ENCODE data around the gene NBDY. TPM values are rescaled to one million over a fixed set of nuclear protein-coding genes. Genes with fewer than 3 reads are reported as not detected.
A peak's percentile ranks its signal among the peaks of the same experiment; 100 is the strongest.

NBDY gene
- total RNA-seq, 1 donor from 2014 or later: 13.8 TPM

- Histone ChIP-seq H3K9me3 (no peaks in the 10 kb centered on the region), H3K4me1 (no peaks in the 10 kb centered on the region), H3K27ac (no peak overlapping the region), H3K36me3 (no peaks in the 10 kb centered on the region), H3K27me3 (no peaks in the 10 kb centered on the region), H3K4me3 (no peak overlapping the region)
- TF ChIP-seq POLR2AphosphoS5 (IDR thresholded peaks at IDR 0.05; ENCODE audit: insufficient read depth in 1 of 2, low read depth in 1 of 2) (no peak), POLR2A (IDR thresholded peaks at IDR 0.05) (no peak)
- DNase-seq (ENCODE audit: extremely low spot score in 2 of 2): peak in 1 of 2 donors; percentile 16
- intact Hi-C loops (cut with DNase I): no loop called here
These were observed 61.7 kb downstream of the NBDY start for GRCh38 chrX:56790778-56791177.

- H3K36me3 ChIP-seq: no peaks in the 10 kb centered on the region
- no peak for TF ChIP-seq POLR2A (IDR thresholded peaks at IDR 0.05)
- TF ChIP-seq, protein P1, sequence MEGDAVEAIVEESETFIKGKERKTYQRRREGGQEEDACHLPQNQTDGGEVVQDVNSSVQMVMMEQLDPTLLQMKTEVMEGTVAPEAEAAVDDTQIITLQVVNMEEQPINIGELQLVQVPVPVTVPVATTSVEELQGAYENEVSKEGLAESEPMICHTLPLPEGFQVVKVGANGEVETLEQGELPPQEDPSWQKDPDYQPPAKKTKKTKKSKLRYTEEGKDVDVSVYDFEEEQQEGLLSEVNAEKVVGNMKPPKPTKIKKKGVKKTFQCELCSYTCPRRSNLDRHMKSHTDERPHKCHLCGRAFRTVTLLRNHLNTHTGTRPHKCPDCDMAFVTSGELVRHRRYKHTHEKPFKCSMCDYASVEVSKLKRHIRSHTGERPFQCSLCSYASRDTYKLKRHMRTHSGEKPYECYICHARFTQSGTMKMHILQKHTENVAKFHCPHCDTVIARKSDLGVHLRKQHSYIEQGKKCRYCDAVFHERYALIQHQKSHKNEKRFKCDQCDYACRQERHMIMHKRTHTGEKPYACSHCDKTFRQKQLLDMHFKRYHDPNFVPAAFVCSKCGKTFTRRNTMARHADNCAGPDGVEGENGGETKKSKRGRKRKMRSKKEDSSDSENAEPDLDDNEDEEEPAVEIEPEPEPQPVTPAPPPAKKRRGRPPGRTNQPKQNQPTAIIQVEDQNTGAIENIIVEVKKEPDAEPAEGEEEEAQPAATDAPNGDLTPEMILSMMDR (IDR thresholded peaks at IDR 0.05): no peak
- no peak for TF ChIP-seq POLR2AphosphoS5 (IDR thresholded peaks at IDR 0.05; ENCODE audit: insufficient read depth in 1 of 2, low read depth in 1 of 2)
- no peaks in the 10 kb centered on the region for H3K4me1 ChIP-seq
- DNase-seq (ENCODE audit: extremely low spot score in 2 of 2): no peak
- H3K9me3 ChIP-seq: no peaks in the 10 kb centered on the region
- intact Hi-C loops (cut with DNase I): no loop called here
- H3K27me3 ChIP-seq: no peaks in the 10 kb centered on the region
- H3K27ac ChIP-seq: no peak overlapping the region
- H3K4me3 ChIP-seq: no peak overlapping the region
These were observed 62.4 kb downstream of the NBDY start for GRCh38 chrX:56791456-56791855.

GRCh38 chrX:56792270-56793111 lies 63.4 kb downstream of the NBDY start:
- DNase-seq (ENCODE audit: extremely low spot score in 2 of 2): peak; percentile 61 to 65
- intact Hi-C loops (cut with DNase I): no loop called here

DNA sequence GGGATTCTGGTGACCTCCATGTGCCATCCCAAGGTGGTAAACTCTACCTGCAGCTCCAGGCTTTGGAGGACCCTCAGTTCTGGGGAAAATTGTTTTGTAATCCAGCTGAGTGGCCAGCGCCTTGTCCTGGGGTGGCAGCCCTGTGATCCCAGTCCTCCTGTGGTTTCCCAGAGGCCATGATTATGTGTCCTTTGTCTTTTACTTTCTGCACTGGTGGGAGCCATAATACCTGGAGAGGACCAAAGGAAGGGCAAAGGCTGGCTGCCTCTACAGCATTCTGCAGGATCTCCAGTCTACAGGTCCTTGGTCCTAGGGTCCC lies 64.0 kb downstream of the NBDY start:
- intact Hi-C loops (cut with DNase I): no loop called here
- TF ChIP-seq POLR2A (IDR thresholded peaks at IDR 0.05): no peak
- TF ChIP-seq, protein P1 (IDR thresholded peaks at IDR 0.05): no peak
- no peak for TF ChIP-seq POLR2AphosphoS5 (IDR thresholded peaks at IDR 0.05; ENCODE audit: insufficient read depth in 1 of 2, low read depth in 1 of 2)
- no peaks in the 10 kb centered on the region for H3K36me3 ChIP-seq
- H3K27ac ChIP-seq: no peak overlapping the region
- H3K27me3 ChIP-seq: no peaks in the 10 kb centered on the region
- peaks cover 3% of the 10 kb centered on the region for H3K4me1 ChIP-seq
- no peak overlapping the region for H3K4me3 ChIP-seq
- no peaks in the 10 kb centered on the region for H3K9me3 ChIP-seq
- peak in 1 of 2 donors; percentile 81 for DNase-seq (ENCODE audit: extremely low spot score in 2 of 2)

More at GRCh38 chrX:56792270-56793111, 63.4 kb downstream of the NBDY start:
- Histone ChIP-seq H3K27me3 (no peaks in the 10 kb centered on the region), H3K9me3 (no peaks in the 10 kb centered on the region), H3K36me3 (no peaks in the 10 kb centered on the region), H3K27ac (no peak overlapping the region), H3K4me1 (no peaks in the 10 kb centered on the region), H3K4me3 (no peak overlapping the region)
- TF ChIP-seq POLR2A (IDR thresholded peaks at IDR 0.05): no peak
- TF ChIP-seq POLR2AphosphoS5 (IDR thresholded peaks at IDR 0.05; ENCODE audit: insufficient read depth in 1 of 2, low read depth in 1 of 2): no peak
- TF ChIP-seq, protein P1 (IDR thresholded peaks at IDR 0.05): no peak

GRCh38 chrX:56793521-56794320 lies 64.7 kb downstream of the NBDY start:
- no peak overlapping the region for H3K4me3 ChIP-seq
- no peaks in the 10 kb centered on the region for H3K36me3 ChIP-seq
- intact Hi-C loops (cut with DNase I): no loop called here
- peak; percentile 69 to 87 for DNase-seq (ENCODE audit: extremely low spot score in 2 of 2)
- TF ChIP-seq POLR2AphosphoS5 (IDR thresholded peaks at IDR 0.05; ENCODE audit: insufficient read depth in 1 of 2, low read depth in 1 of 2): no peak
- TF ChIP-seq, protein P1 (IDR thresholded peaks at IDR 0.05): no peak
- TF ChIP-seq POLR2A (IDR thresholded peaks at IDR 0.05): no peak
- H3K4me1 ChIP-seq: peaks cover 7% of the 10 kb centered on the region
- no peaks in the 10 kb centered on the region for H3K27me3 ChIP-seq
- H3K27ac ChIP-seq: no peak overlapping the region
- H3K9me3 ChIP-seq: no peaks in the 10 kb centered on the region
